ENCODE measurements around the gene SCML1. TPM values are rescaled to one million over a fixed set of nuclear protein-coding genes. Genes with fewer than 3 reads are reported as not detected.

SCML1 gene
- total and polyA plus RNA-seq, 2 of the 8 experiments (the other 6 are each of a cell fraction or from before 2014, with no cell fraction given) = 2.2 to 2.5 TPM

GRCh38 chrX:17748684-17749083, 11.4 kb downstream of the SCML1 start:
- Histone ChIP-seq H3K79me2 (ENCODE audit: control insufficient read depth in 1 of 2, insufficient read depth in 2 of 2, low read length in 2 of 2) (no peaks in the 10 kb centered on the region), H3K4me1 (replicated peaks in 1 of 4; ENCODE audit: control insufficient read depth in 3 of 4, insufficient read depth in 4 of 4, low read length in 3 of 4) (no peaks in the 10 kb centered on the region), H3K4me2 (ENCODE audit: insufficient read depth in 1 of 2, low read depth in 2 of 2, low read length in 2 of 2) (no peak overlapping the region), H3K4ac (replicated peaks; ENCODE audit: insufficient read length, low read depth, low read length) (no peak overlapping the region), H3K23me2 (ENCODE audit: low read depth, low read length) (no peaks in the 10 kb centered on the region), H3K27me3 (replicated peaks in 1 of 4; ENCODE audit: control insufficient read depth in 3 of 4, extremely low read depth in 1 of 4, insufficient read depth in 3 of 4, low read length in 3 of 4) (no peaks in the 10 kb centered on the region), H3K4me3 (ENCODE audit: extremely low read depth in 1 of 4, insufficient read depth in 2 of 4, low read depth in 3 of 4, low read length in 4 of 4) (no peak overlapping the region), H3K9me3 (ENCODE audit: insufficient read depth in 2 of 2, low read depth in 1 of 2, low read length in 1 of 2) (no peaks in the 10 kb centered on the region), H3K27ac (ENCODE audit: low read depth, low read length) (no peak overlapping the region), H4K5ac (ENCODE audit: insufficient read length, low read depth, low read length) (no peak overlapping the region), H2BK12ac (ENCODE audit: low read depth, low read length) (no peak overlapping the region), H2BK20ac (ENCODE audit: low read length) (no peak overlapping the region), H2BK15ac (ENCODE audit: low read length) (no peak overlapping the region), H3K36me3 (ENCODE audit: control insufficient read depth in 2 of 4, insufficient read depth in 4 of 4, low read length in 3 of 4) (no peaks in the 10 kb centered on the region), H4K20me1 (replicated peaks in 1 of 2; ENCODE audit: control insufficient read depth in 1 of 2, insufficient read depth in 2 of 2, low read length in 2 of 2) (no peaks in the 10 kb centered on the region), H3K14ac (ENCODE audit: insufficient read length) (no peak overlapping the region), H4K8ac (ENCODE audit: extremely low read depth, insufficient read depth, low read length) (no peak overlapping the region), H3K9ac (replicated peaks in 1 of 4; ENCODE audit: extremely low read depth in 1 of 4, low read depth in 3 of 4, low read length in 3 of 4) (no peak overlapping the region), H4K91ac (replicated peaks; ENCODE audit: insufficient read length, low read length) (no peak overlapping the region), H2AFZ (ENCODE audit: low read length) (no peak overlapping the region), H2AK5ac (ENCODE audit: low read depth, low read length) (no peak overlapping the region), H3K79me1 (ENCODE audit: low read depth, low read length) (no peaks in the 10 kb centered on the region), H3K56ac (replicated peaks; ENCODE audit: insufficient read length, low read depth, low read length) (no peak overlapping the region), H3K23ac (ENCODE audit: insufficient read length) (no peak overlapping the region), H2BK5ac (ENCODE audit: low read depth, low read length) (no peak overlapping the region), H2BK120ac (replicated peaks; ENCODE audit: low read depth, low read length) (no peak overlapping the region), H3K18ac (ENCODE audit: extremely low read depth, low read length) (no peak overlapping the region)
- no peak for DNase-seq (ENCODE audit: low read depth in 1 of 2, low spot score in 2 of 2)
- FAIRE-seq = no peak
- no peak for TF ChIP-seq SIN3A (conservative IDR thresholded peaks at IDR 0.05 in 1 of 2, IDR thresholded peaks at IDR 0.05 in 1 of 2; ENCODE audit: low read depth in 1 of 2, low read length in 2 of 2)
- TF ChIP-seq CREB1 (IDR thresholded peaks at IDR 0.05) = no peak
- TF ChIP-seq SP4 (IDR thresholded peaks at IDR 0.05; ENCODE audit: low read length) = no peak
- no peak for TF ChIP-seq EGR1 (IDR thresholded peaks at IDR 0.05; ENCODE audit: borderline replicate concordance, low read depth, low read length)
- TF ChIP-seq PHF8 (conservative IDR thresholded peaks at IDR 0.05; ENCODE audit: low read depth, low read length) = no peak
- no peak for TF ChIP-seq HDAC2 (IDR thresholded peaks at IDR 0.05; ENCODE audit: borderline replicate concordance in 1 of 2, low read depth in 2 of 2, low read length in 2 of 2)
- no peak for TF ChIP-seq TAF7 (optimal IDR thresholded peaks at IDR 0.05; ENCODE audit: borderline replicate concordance, low read depth, low read length)
- no peak for TF ChIP-seq E2F6 (IDR thresholded peaks at IDR 0.05)
- TF ChIP-seq, protein P1, sequence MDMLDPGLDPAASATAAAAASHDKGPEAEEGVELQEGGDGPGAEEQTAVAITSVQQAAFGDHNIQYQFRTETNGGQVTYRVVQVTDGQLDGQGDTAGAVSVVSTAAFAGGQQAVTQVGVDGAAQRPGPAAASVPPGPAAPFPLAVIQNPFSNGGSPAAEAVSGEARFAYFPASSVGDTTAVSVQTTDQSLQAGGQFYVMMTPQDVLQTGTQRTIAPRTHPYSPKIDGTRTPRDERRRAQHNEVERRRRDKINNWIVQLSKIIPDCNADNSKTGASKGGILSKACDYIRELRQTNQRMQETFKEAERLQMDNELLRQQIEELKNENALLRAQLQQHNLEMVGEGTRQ (IDR thresholded peaks at IDR 0.05; ENCODE audit: low read length) = no peak
- TF ChIP-seq POLR2A (IDR thresholded peaks at IDR 0.05; ENCODE audit: control extremely low read depth in 1 of 2, low read depth in 2 of 2, low read length in 2 of 2) = no peak
- no peak for TF ChIP-seq NRF1 (IDR thresholded peaks at IDR 0.05; ENCODE audit: low read depth, low read length)
- no peak for TF ChIP-seq RBBP5 (IDR thresholded peaks at IDR 0.05; ENCODE audit: borderline replicate concordance, low read depth, low read length)
- ChIA-PET CTCF (ENCODE audit: partially characterized antibody) (no interaction called here), POLR2A (ENCODE audit: partially characterized antibody) (no interaction called here)
- 95% methylated on average over 5 of the region's 5 CpGs; no CpG with 5 or more reads in 1 of the 2 experiments for WGBS, 2 experiments (ENCODE audit: extremely low coverage in 1 of 2, insufficient coverage in 1 of 2, insufficient read length in 1 of 2, insufficient replicate concordance in 2 of 2, low coverage in 1 of 2, low lambda C conversion rate in 2 of 2, missing lambda C conversion rate in 1 of 2)
